Activated effector memory CD4-positive, alpha-beta T cell treated with anti-CD3 and anti-CD28 coated beads, Interleukin-2, amount 50 U/mL, for 16 hours (primary cell): ENCODE measurements around the gene SPATA6.

Experiments
- DNase-seq: peaks from one replicate; pipeline ENCODE4 v3.0.0-alpha.2; 2020

SPATA6 gene

GRCh38 chr1:48248356-48248755 is 223.6 kb downstream of the SPATA6 start:
- no peak for DNase-seq

DNA sequence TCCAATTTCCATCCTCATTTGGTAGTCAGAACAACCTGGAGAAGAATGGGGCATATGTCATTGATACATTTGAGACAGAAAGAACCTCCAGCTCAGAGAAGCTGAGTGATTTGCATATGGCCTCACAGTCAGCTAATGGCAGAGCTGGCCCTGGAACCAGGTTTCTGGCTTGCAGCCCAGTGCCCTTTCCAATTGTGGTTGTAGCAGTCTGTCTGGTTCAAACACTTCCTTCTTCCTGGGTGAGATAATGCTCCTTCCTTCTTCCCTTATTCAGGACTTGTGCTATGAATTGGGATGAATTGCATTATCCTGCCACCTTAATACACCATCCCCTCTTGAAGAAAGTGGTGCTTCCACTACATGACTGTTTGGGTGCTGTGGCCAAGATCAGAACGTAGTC is 225.3 kb downstream of the SPATA6 start:
- DNase-seq: no peak
